ENCODE results near the gene ITSN1.
A peak's percentile ranks its signal among the peaks of the same experiment; 100 is the strongest.

DNA sequence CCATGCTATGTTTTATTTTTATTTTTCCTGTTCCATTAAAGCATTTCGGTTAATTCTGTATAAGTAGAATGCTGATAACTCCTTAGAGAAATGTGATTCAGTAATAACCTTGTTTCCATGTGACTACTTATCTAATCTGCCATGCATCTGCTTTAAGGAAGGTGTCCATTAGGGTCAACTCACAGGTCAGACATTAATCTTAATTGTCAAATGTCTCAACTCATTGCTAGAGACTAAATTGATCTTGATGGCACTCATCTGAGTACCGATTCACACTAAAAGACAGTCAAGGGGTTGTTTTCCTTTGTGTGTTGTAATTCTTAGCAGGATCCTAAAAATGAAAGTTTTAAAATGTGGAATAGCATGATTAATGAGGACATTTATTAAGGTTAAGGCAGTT lies 41.8 kb downstream of the ITSN1 start:
- TF ChIP-seq TOX (CRISPR knock-in tag; IDR thresholded peaks at IDR 0.05; ENCODE audit: borderline replicate concordance) (no peak), ARNTL (CRISPR knock-in tag; IDR thresholded peaks at IDR 0.05; ENCODE audit: borderline replicate concordance, low read depth) (no peak), ISL1 (CRISPR knock-in tag; IDR thresholded peaks at IDR 0.05) (peak; percentile 55)
- TF ChIP-seq, protein P1, sequence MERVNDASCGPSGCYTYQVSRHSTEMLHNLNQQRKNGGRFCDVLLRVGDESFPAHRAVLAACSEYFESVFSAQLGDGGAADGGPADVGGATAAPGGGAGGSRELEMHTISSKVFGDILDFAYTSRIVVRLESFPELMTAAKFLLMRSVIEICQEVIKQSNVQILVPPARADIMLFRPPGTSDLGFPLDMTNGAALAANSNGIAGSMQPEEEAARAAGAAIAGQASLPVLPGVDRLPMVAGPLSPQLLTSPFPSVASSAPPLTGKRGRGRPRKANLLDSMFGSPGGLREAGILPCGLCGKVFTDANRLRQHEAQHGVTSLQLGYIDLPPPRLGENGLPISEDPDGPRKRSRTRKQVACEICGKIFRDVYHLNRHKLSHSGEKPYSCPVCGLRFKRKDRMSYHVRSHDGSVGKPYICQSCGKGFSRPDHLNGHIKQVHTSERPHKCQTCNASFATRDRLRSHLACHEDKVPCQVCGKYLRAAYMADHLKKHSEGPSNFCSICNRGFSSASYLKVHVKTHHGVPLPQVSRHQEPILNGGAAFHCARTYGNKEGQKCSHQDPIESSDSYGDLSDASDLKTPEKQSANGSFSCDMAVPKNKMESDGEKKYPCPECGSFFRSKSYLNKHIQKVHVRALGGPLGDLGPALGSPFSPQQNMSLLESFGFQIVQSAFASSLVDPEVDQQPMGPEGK (CRISPR knock-in tag; IDR thresholded peaks at IDR 0.05; ENCODE audit: borderline replicate concordance) = no peak
- TF ChIP-seq, protein P2, sequence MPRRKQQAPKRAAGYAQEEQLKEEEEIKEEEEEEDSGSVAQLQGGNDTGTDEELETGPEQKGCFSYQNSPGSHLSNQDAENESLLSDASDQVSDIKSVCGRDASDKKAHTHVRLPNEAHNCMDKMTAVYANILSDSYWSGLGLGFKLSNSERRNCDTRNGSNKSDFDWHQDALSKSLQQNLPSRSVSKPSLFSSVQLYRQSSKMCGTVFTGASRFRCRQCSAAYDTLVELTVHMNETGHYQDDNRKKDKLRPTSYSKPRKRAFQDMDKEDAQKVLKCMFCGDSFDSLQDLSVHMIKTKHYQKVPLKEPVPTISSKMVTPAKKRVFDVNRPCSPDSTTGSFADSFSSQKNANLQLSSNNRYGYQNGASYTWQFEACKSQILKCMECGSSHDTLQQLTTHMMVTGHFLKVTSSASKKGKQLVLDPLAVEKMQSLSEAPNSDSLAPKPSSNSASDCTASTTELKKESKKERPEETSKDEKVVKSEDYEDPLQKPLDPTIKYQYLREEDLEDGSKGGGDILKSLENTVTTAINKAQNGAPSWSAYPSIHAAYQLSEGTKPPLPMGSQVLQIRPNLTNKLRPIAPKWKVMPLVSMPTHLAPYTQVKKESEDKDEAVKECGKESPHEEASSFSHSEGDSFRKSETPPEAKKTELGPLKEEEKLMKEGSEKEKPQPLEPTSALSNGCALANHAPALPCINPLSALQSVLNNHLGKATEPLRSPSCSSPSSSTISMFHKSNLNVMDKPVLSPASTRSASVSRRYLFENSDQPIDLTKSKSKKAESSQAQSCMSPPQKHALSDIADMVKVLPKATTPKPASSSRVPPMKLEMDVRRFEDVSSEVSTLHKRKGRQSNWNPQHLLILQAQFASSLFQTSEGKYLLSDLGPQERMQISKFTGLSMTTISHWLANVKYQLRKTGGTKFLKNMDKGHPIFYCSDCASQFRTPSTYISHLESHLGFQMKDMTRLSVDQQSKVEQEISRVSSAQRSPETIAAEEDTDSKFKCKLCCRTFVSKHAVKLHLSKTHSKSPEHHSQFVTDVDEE (CRISPR knock-in tag; IDR thresholded peaks at IDR 0.05) = no peak
- TF ChIP-seq, protein P3, sequence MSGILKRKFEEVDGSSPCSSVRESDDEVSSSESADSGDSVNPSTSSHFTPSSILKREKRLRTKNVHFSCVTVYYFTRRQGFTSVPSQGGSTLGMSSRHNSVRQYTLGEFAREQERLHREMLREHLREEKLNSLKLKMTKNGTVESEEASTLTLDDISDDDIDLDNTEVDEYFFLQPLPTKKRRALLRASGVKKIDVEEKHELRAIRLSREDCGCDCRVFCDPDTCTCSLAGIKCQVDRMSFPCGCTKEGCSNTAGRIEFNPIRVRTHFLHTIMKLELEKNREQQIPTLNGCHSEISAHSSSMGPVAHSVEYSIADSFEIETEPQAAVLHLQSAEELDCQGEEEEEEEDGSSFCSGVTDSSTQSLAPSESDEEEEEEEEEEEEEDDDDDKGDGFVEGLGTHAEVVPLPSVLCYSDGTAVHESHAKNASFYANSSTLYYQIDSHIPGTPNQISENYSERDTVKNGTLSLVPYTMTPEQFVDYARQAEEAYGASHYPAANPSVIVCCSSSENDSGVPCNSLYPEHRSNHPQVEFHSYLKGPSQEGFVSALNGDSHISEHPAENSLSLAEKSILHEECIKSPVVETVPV (CRISPR knock-in tag; IDR thresholded peaks at IDR 0.05) = no peak
